K562 (cell line): Measurements from ENCODE around the gene GPR35. TPM values are rescaled to one million over a fixed set of nuclear protein-coding genes. Genes with fewer than 3 reads are reported as not detected.

ENCODE experiments used
- BRCA1 ChIP-seq, 2 experiments: fragments of 450-650 bp in 1 of 2; sonication (generic) in 1 of 2; formaldehyde crosslinking in 1 of 2; IDR thresholded peaks; 2 replicates each; pipeline versions ENCODE4 v1.5.0 to v1.6.1; 2017 to 2020; ENCODE audit warnings: mild to moderate bottlenecking in 1 of 2, missing genetic modification reagents in 1 of 2
- LCOR ChIP-seq: sonication (generic); formaldehyde crosslinking; IDR thresholded peaks from 2 replicates; pipeline ENCODE4 v1.8.0; 2022; ENCODE audit warnings: mild to moderate bottlenecking, missing genetic modification reagents
- NELFE ChIP-seq: IDR thresholded peaks from 2 replicates; pipeline ENCODE4 v1.6.1; 2011; ENCODE audit warnings: mild to moderate bottlenecking; ENCODE audit not compliant: insufficient read depth, insufficient read length
- U2AF1 ChIP-seq: fragments of 200-400 bp; formaldehyde crosslinking; optimal IDR thresholded peaks from 2 replicates; pipeline ENCODE3; 2017; ENCODE audit warnings: mild to moderate bottlenecking, low read depth, low read length, moderate library complexity
- WHSC1 ChIP-seq: IDR thresholded peaks from one replicate; pipeline ENCODE4 v1.6.1; 2012; ENCODE audit warnings: low read length, control low read depth, inconsistent platforms
- polyA plus RNA-seq, 8 experiments: library from polyadenylated mRNA; depleted of rRNA in 4 of 8; stranded (reverse) in 5 of 8; unstranded in 3 of 8; fragments of >200 nt; fragmentation: Nextera tagmentation in 2 of 8; fragmentation: Illumina TruSeq in 1 of 8; extraction: Ambion mirVana in 2 of 8; extraction: Trizol in 1 of 8; gene quantifications; 2 replicates each; pipeline versions ENCODE4 v1.2.1 to v1.2.3, GENCODE V29; 2011 to 2014; ENCODE audit warnings: inconsistent platforms in 1 of 8, missing spikeins in 1 of 8
- total RNA-seq, 7 experiments: library from RNA; depleted of rRNA in 6 of 7; stranded (reverse); fragments of >200 nt in 6 of 7; fragmentation: Illumina TruSeq in 2 of 7; extraction: Trizol in 2 of 7; gene quantifications; 2 replicates each; pipeline versions ENCODE4 v1.2.1 to v1.2.3, GENCODE V29; 2011 to 2021; ENCODE audit warnings: low replicate concordance in 1 of 7
- TF ChIP-seq, protein P1 (sequence below): fragments of 450-650 bp; IDR thresholded peaks from 2 replicates; pipeline ENCODE4 v1.6.1; 2017; ENCODE audit warnings: antibody characterized with exemption
- TF ChIP-seq, protein P2 (sequence below), 2 experiments: fragments of 450-650 bp; IDR thresholded peaks; 2 replicates each; pipeline ENCODE4 v1.6.1; 2016; ENCODE audit warnings: mild to moderate bottlenecking in 2 of 2, borderline replicate concordance in 1 of 2, low read depth in 1 of 2, moderate library complexity in 1 of 2

GPR35 gene
- total and polyA plus RNA-seq, 9 of the 15 experiments (the other 6 are each of a cell fraction or from before 2014, with no cell fraction given) = 0.04 to 0.50 (median 0.29) TPM; not detected in 3

DNA sequence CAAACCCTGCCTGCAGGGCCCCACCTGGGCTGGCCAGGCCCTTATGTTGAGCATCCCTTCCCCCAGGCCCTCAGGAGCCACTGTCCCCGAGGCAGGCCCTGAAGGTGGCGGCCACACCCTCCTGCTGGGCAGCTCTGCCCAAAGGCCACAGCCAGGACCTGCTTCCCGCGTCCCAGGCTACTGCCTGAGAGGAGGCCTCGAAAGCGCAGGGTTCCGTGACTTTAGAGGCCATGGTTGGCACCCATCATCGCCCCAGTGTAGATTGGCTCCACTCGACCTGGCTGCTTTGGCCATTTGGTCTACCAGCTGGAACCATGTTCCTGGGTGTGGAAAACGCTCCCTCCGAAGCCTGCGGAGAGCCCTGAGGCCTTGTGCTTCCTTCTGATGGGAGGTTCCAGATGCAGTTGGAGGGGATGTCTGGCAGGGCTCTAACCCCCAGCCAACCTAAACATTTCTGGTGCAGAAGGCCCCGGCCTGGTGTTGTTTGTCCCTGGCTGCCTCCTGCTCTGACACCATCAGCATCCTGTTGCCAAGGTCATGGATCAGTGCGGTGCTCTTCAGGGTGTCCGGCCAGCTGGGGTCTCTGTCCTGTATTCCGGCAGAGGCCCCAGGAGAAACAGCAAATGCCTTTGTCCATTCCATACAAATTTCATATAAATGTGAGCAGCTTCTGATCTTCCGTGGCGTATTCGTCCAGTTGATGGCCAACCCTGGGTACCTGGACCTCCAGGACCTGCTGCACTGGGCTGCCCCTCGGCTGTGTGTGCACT lies 24.0 kb upstream of the GPR35 start (continued):
- TF ChIP-seq, protein P1, sequence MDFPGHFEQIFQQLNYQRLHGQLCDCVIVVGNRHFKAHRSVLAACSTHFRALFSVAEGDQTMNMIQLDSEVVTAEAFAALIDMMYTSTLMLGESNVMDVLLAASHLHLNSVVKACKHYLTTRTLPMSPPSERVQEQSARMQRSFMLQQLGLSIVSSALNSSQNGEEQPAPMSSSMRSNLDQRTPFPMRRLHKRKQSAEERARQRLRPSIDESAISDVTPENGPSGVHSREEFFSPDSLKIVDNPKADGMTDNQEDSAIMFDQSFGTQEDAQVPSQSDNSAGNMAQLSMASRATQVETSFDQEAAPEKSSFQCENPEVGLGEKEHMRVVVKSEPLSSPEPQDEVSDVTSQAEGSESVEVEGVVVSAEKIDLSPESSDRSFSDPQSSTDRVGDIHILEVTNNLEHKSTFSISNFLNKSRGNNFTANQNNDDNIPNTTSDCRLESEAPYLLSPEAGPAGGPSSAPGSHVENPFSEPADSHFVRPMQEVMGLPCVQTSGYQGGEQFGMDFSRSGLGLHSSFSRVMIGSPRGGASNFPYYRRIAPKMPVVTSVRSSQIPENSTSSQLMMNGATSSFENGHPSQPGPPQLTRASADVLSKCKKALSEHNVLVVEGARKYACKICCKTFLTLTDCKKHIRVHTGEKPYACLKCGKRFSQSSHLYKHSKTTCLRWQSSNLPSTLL = no peak
- TF ChIP-seq LCOR (CRISPR knock-in tag) (no peak), WHSC1 (no peak), U2AF1 (no peak), NELFE (no peak), BRCA1 (IDR thresholded peaks at IDR 0.05) (no peak), BRCA1 (CRISPR knock-in tag; IDR thresholded peaks at IDR 0.05) (no peak)
- TF ChIP-seq, protein P2, sequence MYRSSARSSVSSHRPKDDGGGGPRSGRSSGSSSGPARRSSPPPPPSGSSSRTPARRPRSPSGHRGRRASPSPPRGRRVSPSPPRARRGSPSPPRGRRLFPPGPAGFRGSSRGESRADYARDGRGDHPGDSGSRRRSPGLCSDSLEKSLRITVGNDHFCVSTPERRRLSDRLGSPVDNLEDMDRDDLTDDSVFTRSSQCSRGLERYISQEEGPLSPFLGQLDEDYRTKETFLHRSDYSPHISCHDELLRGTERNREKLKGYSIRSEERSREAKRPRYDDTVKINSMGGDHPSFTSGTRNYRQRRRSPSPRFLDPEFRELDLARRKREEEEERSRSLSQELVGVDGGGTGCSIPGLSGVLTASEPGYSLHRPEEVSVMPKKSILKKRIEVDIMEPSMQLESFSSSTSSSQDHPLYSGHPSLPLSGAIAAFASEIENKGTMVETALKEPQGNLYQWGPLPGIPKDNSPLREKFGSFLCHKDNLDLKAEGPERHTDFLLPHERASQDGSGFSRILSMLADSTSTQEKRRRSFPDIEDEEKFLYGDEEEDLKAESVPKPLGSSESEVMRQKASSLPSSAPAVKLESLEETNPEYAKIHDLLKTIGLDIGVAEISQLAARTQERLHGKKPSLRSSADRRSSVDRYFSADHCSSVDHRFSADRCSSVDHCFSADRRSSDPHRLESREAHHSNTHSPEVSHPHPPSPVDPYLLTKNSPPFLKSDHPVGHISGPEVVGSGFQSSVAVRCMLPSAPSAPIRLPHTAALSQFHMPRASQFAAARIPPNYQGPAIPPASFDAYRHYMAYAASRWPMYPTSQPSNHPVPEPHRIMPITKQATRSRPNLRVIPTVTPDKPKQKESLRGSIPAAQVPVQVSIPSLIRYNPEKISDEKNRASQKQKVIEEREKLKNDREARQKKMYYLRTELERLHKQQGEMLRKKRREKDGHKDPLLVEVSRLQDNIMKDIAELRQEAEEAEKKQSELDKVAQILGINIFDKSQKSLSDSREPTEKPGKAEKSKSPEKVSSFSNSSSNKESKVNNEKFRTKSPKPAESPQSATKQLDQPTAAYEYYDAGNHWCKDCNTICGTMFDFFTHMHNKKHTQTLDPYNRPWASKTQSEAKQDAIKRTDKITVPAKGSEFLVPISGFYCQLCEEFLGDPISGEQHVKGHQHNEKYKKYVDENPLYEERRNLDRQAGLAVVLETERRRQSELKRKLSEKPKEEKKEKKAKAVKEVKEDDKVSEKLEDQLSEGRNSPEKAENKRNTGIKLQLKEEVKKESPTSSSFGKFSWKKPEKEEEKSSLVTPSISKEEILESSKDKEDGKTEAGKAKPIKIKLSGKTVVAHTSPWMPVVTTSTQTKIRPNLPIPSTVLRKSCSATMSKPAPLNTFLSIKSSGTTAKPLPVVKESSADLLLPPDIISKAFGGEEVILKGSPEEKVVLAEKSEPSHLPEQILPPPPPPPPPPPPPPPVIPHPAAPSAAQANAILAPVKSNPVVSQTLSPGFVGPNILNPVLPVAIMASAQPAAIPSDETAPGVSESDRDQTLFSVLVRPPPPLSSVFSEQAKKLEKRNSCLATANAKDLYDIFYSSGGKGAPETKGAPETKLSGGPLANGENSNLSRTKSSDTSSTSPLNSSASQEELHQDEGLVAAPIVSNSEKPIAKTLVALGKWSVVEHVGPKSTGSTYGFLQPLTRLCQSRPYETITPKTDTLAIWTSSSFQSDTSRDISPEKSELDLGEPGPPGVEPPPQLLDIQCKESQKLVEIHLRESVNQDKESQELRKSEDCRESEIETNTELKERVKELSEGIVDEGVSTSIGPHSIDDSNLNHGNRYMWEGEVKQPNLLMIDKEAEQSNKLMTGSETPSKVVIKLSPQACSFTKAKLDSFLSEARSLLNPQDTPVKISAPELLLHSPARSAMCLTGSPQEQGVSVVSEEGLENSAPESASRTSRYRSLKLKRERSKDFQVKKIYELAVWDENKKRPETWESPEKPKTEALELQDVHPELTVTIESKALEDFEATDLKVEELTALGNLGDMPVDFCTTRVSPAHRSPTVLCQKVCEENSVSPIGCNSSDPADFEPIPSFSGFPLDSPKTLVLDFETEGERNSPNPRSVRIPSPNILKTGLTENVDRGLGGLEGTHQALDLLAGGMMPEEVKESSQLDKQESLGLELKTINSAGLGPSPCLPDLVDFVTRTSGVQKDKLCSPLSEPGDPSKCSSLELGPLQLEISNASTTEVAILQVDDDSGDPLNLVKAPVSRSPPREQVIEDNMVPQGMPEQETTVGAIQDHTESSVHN (IDR thresholded peaks at IDR 0.05; ENCODE audit: borderline replicate concordance in 1 of 2, low read depth in 1 of 2) = no peak
